Right lobe of liver (tissue), 4 donors: ENCODE data around the gene FGGY.
"Not testable (repeated sequence)": the region's sequence is repeated elsewhere in the genome, so short reads cannot be mapped to it uniquely, and the experiment has no call there.

Source experiments
- POLR2A ChIP-seq: fragments of 450-650 bp; IDR thresholded peaks from one replicate; pipeline ENCODE4 v1.6.1; 2017; ENCODE audit warnings: antibody characterized with exemption, mild to moderate bottlenecking
- TF ChIP-seq, protein P1 (sequence below), 4 donors: fragments of 200-600 bp in 3 of 4; fragments of 450-650 bp in 1 of 4; IDR thresholded peaks; one replicate each; pipeline versions ENCODE4 v1.5.1 to v1.8.0; 2016 to 2022; ENCODE audit warnings: antibody characterized with exemption in 4 of 4, mild to moderate bottlenecking in 2 of 4
- donor health status: DM: no; HTN: no; CAD: no.
- donor health status: DM: no; HTN: no; CAD: no.
- donor health status: DM: no; HTN: yes; CAD: no.

DNA sequence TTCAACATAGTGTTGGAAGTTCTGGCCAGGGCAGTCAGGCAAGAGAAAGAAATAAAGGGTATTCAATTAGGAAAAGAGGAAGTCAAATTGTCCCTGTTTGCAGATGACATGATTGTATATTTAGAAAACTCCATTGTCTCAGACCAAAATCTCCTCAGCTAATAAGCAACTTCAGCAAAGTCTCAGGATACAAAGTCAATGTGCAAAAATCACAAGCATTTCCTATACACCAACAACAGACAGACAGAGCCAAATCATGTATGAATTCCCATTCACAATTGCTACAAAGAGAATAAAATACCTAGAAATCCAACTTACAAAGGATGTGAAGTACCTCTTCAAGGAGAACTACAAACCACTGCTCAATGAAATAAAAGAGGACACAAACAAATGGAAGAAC, 168.6 kb downstream of the FGGY start:
- TF ChIP-seq POLR2A = not testable (repeated sequence)
- TF ChIP-seq, protein P1, sequence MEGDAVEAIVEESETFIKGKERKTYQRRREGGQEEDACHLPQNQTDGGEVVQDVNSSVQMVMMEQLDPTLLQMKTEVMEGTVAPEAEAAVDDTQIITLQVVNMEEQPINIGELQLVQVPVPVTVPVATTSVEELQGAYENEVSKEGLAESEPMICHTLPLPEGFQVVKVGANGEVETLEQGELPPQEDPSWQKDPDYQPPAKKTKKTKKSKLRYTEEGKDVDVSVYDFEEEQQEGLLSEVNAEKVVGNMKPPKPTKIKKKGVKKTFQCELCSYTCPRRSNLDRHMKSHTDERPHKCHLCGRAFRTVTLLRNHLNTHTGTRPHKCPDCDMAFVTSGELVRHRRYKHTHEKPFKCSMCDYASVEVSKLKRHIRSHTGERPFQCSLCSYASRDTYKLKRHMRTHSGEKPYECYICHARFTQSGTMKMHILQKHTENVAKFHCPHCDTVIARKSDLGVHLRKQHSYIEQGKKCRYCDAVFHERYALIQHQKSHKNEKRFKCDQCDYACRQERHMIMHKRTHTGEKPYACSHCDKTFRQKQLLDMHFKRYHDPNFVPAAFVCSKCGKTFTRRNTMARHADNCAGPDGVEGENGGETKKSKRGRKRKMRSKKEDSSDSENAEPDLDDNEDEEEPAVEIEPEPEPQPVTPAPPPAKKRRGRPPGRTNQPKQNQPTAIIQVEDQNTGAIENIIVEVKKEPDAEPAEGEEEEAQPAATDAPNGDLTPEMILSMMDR (IDR thresholded peaks at IDR 0.05) = not testable (repeated sequence)
